ENCODE data around the gene ZMYM4.
"Not testable (repeated sequence)": the region's sequence is repeated elsewhere in the genome, so short reads cannot be mapped to it uniquely, and the experiment has no call there.

The ZMYM4 gene

DNA sequence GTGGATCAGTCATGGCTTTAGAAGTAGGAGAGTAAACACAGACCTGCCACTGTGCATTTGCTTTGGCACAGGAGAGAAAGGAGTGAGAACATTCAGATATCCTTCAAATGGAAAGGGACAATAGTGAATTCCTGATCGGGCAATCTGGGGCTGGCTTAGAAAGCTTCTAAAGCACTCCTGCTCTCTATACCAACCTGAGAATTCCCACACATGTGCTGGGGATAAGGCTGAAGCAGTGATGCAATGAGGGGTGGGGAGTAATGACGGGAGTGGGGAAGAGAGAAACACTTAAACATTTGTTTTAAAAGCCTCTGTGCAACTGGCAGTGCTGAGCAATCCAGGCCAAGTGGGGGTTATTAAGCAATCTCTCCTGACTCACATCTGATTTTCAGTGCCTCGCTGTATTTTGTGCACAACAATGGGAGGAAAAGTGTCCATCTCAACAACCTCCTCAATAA is 179.9 kb downstream of the ZMYM4 start:
- FAIRE-seq (no peak), DNase-seq (ENCODE audit: insufficient read length) (no peak)
- no peak for TF ChIP-seq POLR2AphosphoS5 (IDR thresholded peaks at IDR 0.05; ENCODE audit: low read depth, low read length)
- no peak for TF ChIP-seq POLR2A (IDR thresholded peaks at IDR 0.05; ENCODE audit: low read depth, low read length)
- TF ChIP-seq TAF1 (IDR thresholded peaks at IDR 0.05; ENCODE audit: borderline replicate concordance, low read depth, low read length) = no peak

DNA sequence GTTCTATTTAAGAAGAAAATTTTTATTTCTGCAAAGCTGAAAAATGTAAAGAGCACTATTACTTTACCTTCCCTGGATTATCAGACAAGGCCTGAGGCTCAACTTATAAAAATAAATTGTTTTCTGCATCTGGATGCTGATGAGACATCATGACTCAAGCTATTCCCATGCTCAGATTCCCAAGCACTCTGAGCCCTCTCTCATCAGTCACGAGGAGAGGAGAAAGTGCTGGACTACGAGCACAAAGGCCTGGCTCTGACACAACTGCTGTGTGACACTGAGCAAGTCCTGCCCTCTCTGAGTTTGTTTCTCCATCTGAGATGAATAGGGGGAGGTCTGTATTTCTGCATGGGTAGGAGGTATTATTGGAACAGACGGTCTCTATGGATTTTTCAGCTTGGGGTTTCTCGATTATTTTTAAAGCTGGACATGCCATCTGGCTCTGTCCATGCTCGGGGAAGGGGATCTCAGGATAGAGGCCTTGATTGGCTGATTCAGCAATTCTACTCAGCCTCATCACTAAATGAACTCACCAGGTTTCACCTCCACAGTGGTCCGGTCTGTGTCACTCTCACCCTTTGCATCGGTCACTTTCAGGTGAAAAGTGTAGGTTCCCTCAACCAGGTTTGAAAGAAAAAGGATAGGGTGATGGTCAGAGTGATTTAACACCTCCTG is 181.0 kb downstream of the ZMYM4 start:
- FAIRE-seq = no peak
- TF ChIP-seq TAF1 (IDR thresholded peaks at IDR 0.05; ENCODE audit: borderline replicate concordance, low read depth, low read length) (no peak), POLR2A (IDR thresholded peaks at IDR 0.05; ENCODE audit: low read depth, low read length) (no peak), POLR2AphosphoS5 (IDR thresholded peaks at IDR 0.05; ENCODE audit: low read depth, low read length) (no peak)
- no peak for DNase-seq (ENCODE audit: insufficient read length)

DNA sequence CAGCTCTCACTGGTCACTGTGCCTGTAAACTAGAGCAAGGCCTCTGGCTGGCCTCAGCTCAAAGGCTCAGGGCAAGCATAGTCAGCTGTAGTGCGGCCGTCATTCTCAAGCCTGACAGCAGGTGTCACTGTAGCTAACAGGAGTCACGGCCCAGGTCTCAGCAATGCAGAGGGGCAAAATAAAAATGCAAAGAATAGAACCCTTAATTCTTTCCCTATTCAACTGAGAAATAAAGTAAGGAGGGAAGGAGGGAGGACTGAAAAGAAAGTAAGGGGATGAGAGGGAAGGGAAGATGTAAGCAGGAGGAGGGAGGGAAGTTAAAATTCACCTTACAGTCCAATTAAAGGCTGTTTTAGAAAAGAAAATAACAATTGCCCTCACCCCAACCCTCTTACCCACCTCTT is 182.6 kb downstream of the ZMYM4 start:
- no peak for TF ChIP-seq POLR2A (IDR thresholded peaks at IDR 0.05; ENCODE audit: low read depth, low read length)
- TF ChIP-seq POLR2AphosphoS5 (IDR thresholded peaks at IDR 0.05; ENCODE audit: low read depth, low read length) = no peak
- TF ChIP-seq TAF1 (IDR thresholded peaks at IDR 0.05; ENCODE audit: borderline replicate concordance, low read depth, low read length) = no peak
- FAIRE-seq = peak; percentile 87
- no peak for DNase-seq (ENCODE audit: insufficient read length)

DNA sequence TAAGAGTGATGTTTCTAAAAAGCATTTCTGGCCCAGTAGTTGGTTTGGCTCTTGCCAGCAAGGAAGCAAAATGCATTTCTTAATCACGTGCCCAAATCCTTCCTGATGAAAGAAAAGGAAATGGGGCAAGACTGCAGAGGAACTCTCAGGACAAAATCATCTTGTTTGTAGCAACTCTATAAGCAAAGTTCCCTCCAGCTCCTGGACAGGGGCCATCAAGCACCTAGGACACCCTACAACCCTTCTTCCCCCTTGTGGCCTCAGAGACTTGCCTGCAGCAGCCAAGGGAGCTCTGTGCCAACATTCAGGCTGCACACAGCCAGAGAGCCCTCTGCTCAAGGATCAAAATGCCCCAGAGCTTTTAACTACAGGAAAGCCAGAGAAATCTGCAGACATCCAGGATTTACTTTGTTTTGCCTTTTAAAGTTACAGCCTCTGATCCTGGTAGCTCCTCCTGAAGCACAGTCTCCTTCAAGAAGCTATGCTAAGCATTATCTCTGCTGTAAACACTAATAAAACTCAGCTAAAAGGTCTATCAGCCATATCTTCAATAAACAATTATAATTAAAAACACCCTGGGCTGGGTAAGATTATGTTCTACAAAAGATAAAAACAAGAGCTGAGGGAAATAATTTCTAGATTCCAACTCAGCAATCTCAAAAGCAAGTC is 183.7 kb downstream of the ZMYM4 start:
- no peak for TF ChIP-seq POLR2A (IDR thresholded peaks at IDR 0.05; ENCODE audit: low read depth, low read length)
- TF ChIP-seq TAF1 (IDR thresholded peaks at IDR 0.05; ENCODE audit: borderline replicate concordance, low read depth, low read length) = no peak
- TF ChIP-seq POLR2AphosphoS5 (IDR thresholded peaks at IDR 0.05; ENCODE audit: low read depth, low read length) = no peak
- FAIRE-seq = no peak
- DNase-seq (ENCODE audit: insufficient read length) = no peak

DNA sequence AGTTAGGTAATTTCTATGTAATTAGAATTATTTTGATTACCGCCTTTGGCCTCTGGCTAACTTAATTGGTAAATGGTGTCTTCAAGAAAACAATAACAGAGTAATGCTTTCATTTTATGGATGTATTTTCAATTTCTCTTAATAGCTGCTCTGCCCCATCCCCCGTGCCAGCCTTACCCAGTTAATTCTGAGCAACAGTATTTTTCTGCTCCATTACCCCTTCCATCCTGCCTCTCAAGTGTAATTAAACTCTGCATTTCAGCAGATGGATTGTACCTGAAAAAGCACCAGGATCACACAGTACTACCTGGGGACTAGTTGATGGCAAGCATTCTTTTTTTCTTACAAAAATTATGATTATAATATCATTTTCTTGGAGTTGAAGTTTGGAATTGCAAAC is 184.5 kb downstream of the ZMYM4 start:
- TF ChIP-seq POLR2A (IDR thresholded peaks at IDR 0.05; ENCODE audit: low read depth, low read length) (no peak), TAF1 (IDR thresholded peaks at IDR 0.05; ENCODE audit: borderline replicate concordance, low read depth, low read length) (no peak)
- DNase-seq (ENCODE audit: insufficient read length) (no peak), FAIRE-seq (no peak)

DNA sequence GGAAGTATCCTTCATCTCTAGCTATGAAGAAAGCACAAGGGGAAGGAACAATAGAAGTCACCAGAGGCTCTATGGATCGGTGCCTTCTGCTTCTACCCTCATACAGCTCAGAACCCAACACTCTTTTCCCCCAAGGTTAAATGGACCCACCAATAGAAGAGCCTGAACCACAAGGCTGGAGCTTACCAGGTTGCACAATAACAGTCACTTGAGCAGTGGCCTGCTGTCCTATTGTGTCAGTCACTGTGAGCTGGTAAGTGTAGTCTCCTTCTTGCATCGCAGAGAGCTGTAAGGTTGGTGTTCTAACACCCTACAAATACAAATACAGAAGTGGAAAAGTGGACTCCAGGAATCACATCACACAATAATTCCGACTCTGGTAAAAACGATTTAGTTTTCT is 185.7 kb downstream of the ZMYM4 start:
- FAIRE-seq = peak; percentile 70

DNA sequence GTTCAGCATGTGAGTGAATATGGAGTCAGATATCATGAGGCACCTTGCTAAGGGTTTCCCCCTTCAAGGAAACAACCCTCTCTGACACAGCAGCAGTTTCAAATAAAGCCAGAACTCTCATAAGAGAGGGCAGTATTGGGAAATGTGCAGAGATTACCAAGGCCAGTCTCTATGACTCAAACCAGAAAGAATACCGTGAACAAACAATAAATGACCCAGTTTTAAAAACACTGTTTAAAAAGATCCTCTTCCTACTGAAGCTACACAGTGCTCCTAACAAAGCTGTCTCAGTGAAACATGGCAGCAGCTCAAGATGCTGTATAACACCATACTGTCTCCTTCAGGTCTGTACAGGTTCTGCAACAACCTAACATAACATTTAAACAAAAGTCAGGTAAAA is 186.1 kb downstream of the ZMYM4 start:
- no peak for TF ChIP-seq TAF1 (IDR thresholded peaks at IDR 0.05; ENCODE audit: borderline replicate concordance, low read depth, low read length)
- no peak for TF ChIP-seq POLR2A (IDR thresholded peaks at IDR 0.05; ENCODE audit: low read depth, low read length)
- no peak for TF ChIP-seq POLR2AphosphoS5 (IDR thresholded peaks at IDR 0.05; ENCODE audit: low read depth, low read length)
- DNase-seq (ENCODE audit: insufficient read length) (no peak), FAIRE-seq (no peak)

More for the DNA sequence above, 185.7 kb downstream of the ZMYM4 start:
- TF ChIP-seq TAF1 (IDR thresholded peaks at IDR 0.05; ENCODE audit: borderline replicate concordance, low read depth, low read length) (no peak), POLR2A (IDR thresholded peaks at IDR 0.05; ENCODE audit: low read depth, low read length) (no peak), POLR2AphosphoS5 (IDR thresholded peaks at IDR 0.05; ENCODE audit: low read depth, low read length) (no peak)
- DNase-seq (ENCODE audit: insufficient read length) = no peak

DNA sequence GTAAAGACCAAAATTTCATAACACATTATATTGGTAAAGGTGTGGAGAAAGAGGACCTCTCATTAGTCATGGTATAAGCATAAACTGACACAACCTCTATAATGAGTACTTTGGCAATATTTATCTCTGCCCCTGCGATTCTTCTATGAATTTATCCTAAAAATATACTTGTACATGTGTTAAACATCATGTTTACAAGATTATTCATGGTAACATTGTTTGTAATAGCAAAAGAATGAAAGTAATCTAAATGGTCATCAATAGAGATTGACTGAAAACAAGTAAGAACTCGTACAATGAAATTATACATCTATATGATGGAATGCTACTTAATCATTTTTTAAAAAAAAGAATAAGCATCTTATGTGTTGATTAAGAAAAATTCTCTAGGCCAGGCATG is 192.3 kb downstream of the ZMYM4 start:
- DNase-seq (ENCODE audit: insufficient read length) = no peak
- no peak for FAIRE-seq
- TF ChIP-seq POLR2AphosphoS5 (IDR thresholded peaks at IDR 0.05; ENCODE audit: low read depth, low read length) (no peak), TAF1 (IDR thresholded peaks at IDR 0.05; ENCODE audit: borderline replicate concordance, low read depth, low read length) (no peak), POLR2A (IDR thresholded peaks at IDR 0.05; ENCODE audit: low read depth, low read length) (no peak)

DNA sequence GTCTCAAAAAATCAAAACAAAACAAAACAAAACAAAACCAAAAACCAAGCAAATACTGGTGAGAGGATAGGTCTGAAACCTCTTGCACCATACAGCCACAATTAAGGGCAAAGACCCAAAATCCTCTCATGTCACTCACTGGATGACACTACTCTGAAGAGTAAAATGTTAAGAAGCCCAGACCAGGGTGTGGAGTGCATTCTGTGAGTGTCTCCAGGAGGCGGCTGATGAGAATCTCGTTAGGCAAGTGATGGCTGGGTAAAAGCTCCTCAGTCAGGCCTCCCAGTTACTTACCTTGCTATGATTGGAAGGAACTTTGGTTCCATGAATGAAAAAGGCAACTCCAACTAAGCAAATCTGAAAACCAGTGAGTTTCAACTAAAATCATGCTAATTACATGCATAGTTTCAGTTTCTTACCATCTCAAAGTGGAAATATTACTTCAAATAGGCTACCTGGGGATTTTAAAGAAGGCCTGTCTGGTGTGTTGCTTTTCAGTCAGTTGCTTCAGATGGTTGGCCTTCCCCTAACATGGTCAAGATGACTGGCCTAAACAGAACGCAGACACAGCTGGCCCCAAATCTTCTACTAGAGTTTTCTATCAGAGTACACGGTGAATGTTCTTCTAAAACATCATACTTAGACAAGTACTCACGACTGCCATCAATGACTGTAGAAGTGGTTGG is 193.6 kb downstream of the ZMYM4 start:
- DNase-seq (ENCODE audit: insufficient read length) = no peak
- FAIRE-seq = no peak
- no peak for TF ChIP-seq POLR2A (IDR thresholded peaks at IDR 0.05; ENCODE audit: low read depth, low read length)

DNA sequence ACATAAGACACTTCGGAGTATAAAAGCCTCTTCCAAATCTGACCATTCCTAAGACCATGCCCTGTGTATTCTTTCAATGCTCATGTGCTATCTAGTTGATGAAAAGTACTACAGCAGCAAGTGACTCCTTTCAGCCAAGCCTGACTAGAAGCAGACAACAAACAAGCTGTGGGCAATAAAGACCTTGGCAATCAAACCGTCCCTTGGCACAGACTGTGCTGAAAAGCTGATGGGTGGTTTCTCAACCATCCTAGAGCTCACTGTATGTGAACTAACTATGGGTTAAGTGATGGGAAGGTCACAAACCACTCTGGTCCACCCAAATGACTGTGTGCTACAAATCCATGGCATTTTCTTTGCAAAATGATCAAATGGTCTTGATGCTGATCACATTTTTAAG is 194.7 kb downstream of the ZMYM4 start:
- FAIRE-seq = no peak
- TF ChIP-seq POLR2AphosphoS5 (IDR thresholded peaks at IDR 0.05; ENCODE audit: low read depth, low read length) (no peak), POLR2A (IDR thresholded peaks at IDR 0.05; ENCODE audit: low read depth, low read length) (no peak), TAF1 (IDR thresholded peaks at IDR 0.05; ENCODE audit: borderline replicate concordance, low read depth, low read length) (no peak)
- DNase-seq (ENCODE audit: insufficient read length) = no peak

DNA sequence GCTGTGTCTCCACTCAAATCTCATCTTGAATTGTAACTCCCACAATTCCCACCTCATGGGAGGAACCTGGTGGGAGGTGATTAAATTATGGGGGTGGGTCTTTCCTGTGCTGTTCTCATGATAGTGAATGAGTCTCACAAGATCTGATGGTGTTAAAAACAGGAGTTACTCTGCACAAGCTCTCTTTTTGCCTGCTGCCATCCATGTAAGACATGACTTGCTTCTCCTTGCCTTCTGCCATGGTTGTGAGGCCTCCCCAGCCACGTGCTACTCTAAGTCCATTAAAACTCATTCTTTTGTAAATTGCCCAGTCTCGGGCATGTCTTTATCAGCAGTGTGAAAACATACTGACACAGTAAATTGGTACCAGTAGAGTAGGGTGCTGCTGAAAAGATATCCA is 195.2 kb downstream of the ZMYM4 start:
- not testable (repeated sequence) for FAIRE-seq

DNA sequence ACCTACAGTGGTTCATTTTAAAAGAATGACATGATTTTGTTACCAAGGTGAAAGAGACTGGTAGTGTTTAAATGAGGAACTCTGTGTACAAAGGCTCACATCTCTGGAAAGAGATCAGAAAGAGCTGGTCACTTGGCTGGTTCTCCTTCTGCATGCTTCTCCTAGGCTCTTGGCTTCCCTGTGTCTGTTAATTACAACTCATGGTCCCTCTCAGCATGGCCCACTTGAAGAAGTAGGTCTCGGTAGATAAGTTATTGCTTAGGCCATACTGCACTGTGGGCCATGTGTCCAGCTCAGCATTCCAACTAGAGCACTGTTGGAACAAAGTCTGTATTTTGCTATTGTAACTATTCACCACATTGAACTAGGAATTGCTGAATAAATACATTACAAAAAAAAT is 197.6 kb downstream of the ZMYM4 start:
- no peak for FAIRE-seq
- TF ChIP-seq POLR2A (IDR thresholded peaks at IDR 0.05; ENCODE audit: low read depth, low read length) = no peak
- DNase-seq (ENCODE audit: insufficient read length) = no peak

More for the DNA sequence above, 195.2 kb downstream of the ZMYM4 start:
- DNase-seq (ENCODE audit: insufficient read length) = not testable (repeated sequence)

Data from GM12892 (cell line).